HFF-Myc (cell line): ENCODE data around the gene HOMER3.
"Not testable (repeated sequence)": the region's sequence is repeated elsewhere in the genome, so short reads cannot be mapped to it uniquely, and the experiment has no call there.

ENCODE experiments used
- DNase-seq: peaks from one replicate; pipeline ENCODE4 v3.0.0-alpha.2; 2011; ENCODE audit warnings: low read depth; ENCODE audit errors: extremely low read depth
- H3K4me3 ChIP-seq: replicated peaks from 2 replicates; pipeline ENCODE4 v1.5.1; 2011; ENCODE audit warnings: low read depth, mild to moderate bottlenecking, control low read depth, low read length
- CTCF ChIP-seq: IDR thresholded peaks from 2 replicates; pipeline ENCODE4 v1.5.1; 2012; ENCODE audit warnings: mild to moderate bottlenecking, low read depth, low read length, control low read depth; ENCODE audit errors: missing control alignments

HOMER3 gene

GRCh38 chr19:18919086-18919899 is 21.7 kb downstream of the HOMER3 start, which contains the start of the genes COPE and DDX49:
TSS of gene COPE (minus strand) at chr19:18919387. CDS start at chr19:18919348, 39 bp downstream.
TSS of gene DDX49 (plus strand) at chr19:18919715. CDS start at chr19:18919742, 27 bp downstream.
- DNase-seq: peak; percentile 100
- no peak for TF ChIP-seq CTCF
- H3K4me3 ChIP-seq: peak within 1 kb of the TSS; percentile 97

- DNase-seq: not testable (repeated sequence)
- peak overlapping the region; percentile 97 for H3K4me3 ChIP-seq
Measured at GRCh38 chr19:18917593-18917992, 23.4 kb downstream of the HOMER3 start.

GRCh38 chr19:18915639-18916038 is 25.4 kb downstream of the HOMER3 start:
- TF ChIP-seq CTCF: peak; percentile 53
- H3K4me3 ChIP-seq: no peak overlapping the region
- DNase-seq: no peak

GRCh38 chr19:18913466-18913865 is 27.6 kb downstream of the HOMER3 start:
- no peak for DNase-seq
- TF ChIP-seq CTCF: no peak
- no peak overlapping the region for H3K4me3 ChIP-seq

- H3K4me3 ChIP-seq: no peak overlapping the region
- TF ChIP-seq CTCF: no peak
- DNase-seq: no peak
Measured at GRCh38 chr19:18912933-18913332, 28.1 kb downstream of the HOMER3 start.

- no peak for DNase-seq
- no peak overlapping the region for H3K4me3 ChIP-seq
- no peak for TF ChIP-seq CTCF
Measured at GRCh38 chr19:18910801-18911436, 30.1 kb downstream of the HOMER3 start.

- DNase-seq: no peak
- H3K4me3 ChIP-seq: no peak overlapping the region
- TF ChIP-seq CTCF: no peak
Measured at GRCh38 chr19:18910010-18910409, 31.0 kb downstream of the HOMER3 start.
